OCI-LY7 (cell line): ENCODE measurements around the gene AUTS2.

ENCODE experiments used
- EZH2phosphoT487 ChIP-seq: fragments of 200-600 bp; sonication (generic); IDR thresholded peaks from 2 replicates; pipeline ENCODE4 v1.6.1; 2018; ENCODE audit warnings: low read depth, borderline replicate concordance, mild to moderate bottlenecking, mixed run types, antibody characterized with exemption, low read length, moderate library complexity, mixed read lengths
- TF ChIP-seq, protein P1 (sequence below): fragments of 200-600 bp; sonication (generic); conservative IDR thresholded peaks from 2 replicates; pipeline ENCODE4 v1.5.1; 2014; ENCODE audit warnings: mild to moderate bottlenecking, antibody characterized with exemption, low read length, moderate library complexity, mixed read lengths

DNA sequence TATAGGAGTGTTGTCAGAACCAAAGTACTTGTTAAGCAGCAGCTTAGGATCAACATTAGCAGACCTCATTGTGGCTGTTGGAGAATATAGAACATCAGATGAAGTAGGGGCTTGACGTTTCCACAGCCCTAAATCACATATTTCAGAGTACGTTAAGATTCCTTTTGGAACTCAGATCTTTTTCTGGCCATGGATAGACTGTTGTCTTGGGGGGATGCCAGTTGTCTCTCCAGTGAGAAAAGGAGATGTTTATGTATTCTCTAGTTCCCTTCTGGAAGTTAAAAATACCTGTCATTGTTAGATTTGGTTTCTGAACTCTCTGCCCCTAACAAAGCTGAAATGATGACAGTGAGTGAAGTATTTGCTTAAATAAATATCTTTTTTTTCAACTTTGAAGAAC is 191.3 kb downstream of the AUTS2 start:
- TF ChIP-seq, protein P1, sequence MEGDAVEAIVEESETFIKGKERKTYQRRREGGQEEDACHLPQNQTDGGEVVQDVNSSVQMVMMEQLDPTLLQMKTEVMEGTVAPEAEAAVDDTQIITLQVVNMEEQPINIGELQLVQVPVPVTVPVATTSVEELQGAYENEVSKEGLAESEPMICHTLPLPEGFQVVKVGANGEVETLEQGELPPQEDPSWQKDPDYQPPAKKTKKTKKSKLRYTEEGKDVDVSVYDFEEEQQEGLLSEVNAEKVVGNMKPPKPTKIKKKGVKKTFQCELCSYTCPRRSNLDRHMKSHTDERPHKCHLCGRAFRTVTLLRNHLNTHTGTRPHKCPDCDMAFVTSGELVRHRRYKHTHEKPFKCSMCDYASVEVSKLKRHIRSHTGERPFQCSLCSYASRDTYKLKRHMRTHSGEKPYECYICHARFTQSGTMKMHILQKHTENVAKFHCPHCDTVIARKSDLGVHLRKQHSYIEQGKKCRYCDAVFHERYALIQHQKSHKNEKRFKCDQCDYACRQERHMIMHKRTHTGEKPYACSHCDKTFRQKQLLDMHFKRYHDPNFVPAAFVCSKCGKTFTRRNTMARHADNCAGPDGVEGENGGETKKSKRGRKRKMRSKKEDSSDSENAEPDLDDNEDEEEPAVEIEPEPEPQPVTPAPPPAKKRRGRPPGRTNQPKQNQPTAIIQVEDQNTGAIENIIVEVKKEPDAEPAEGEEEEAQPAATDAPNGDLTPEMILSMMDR = no peak
- TF ChIP-seq EZH2phosphoT487 = no peak
